ENCODE results near the gene STMN3.

- TF ChIP-seq CTCF (IDR thresholded peaks at IDR 0.05) (no peak), CBFB (CRISPR knock-in tag; IDR thresholded peaks at IDR 0.05; ENCODE audit: low read depth) (no peak), OVOL2 (CRISPR knock-in tag; IDR thresholded peaks at IDR 0.05; ENCODE audit: borderline replicate concordance) (no peak), ATF3 (CRISPR knock-in tag; conservative IDR thresholded peaks at IDR 0.05) (no peak), ERG (CRISPR knock-in tag; IDR thresholded peaks at IDR 0.05) (no peak), SP1 (CRISPR knock-in tag; conservative IDR thresholded peaks at IDR 0.05) (no peak), NFE2L1 (CRISPR knock-in tag; IDR thresholded peaks at IDR 0.05) (no peak), ZNF138 (CRISPR knock-in tag; conservative IDR thresholded peaks at IDR 0.05) (no peak), KAT7 (CRISPR knock-in tag; IDR thresholded peaks at IDR 0.05; ENCODE audit: borderline replicate concordance) (no peak), ZNF532 (CRISPR knock-in tag; IDR thresholded peaks at IDR 0.05; ENCODE audit: borderline replicate concordance) (no peak), ZNF512 (CRISPR knock-in tag; IDR thresholded peaks at IDR 0.05; ENCODE audit: borderline replicate concordance) (no peak)
Measured at GRCh38 chr20:63658749-63659187, 5.5 kb upstream of the STMN3 start.

Data from WTC11 (cell line).